Ishikawa (cell line): ENCODE data around the gene ACSM4.

ENCODE experiments used
- CEBPB ChIP-seq: IDR thresholded peaks from 2 replicates; pipeline ENCODE4 v1.6.1; 2012
- CREB1 ChIP-seq: IDR thresholded peaks from 2 replicates; pipeline ENCODE4 v1.6.1; 2012; ENCODE audit warnings: low read depth
- EP300 ChIP-seq: IDR thresholded peaks from 2 replicates; pipeline ENCODE4 v1.6.1; 2012; ENCODE audit warnings: borderline replicate concordance
- FOXM1 ChIP-seq: IDR thresholded peaks from 2 replicates; pipeline ENCODE4 v1.6.1; 2012; ENCODE audit warnings: low read depth, borderline replicate concordance
- NFIC ChIP-seq: IDR thresholded peaks from 2 replicates; pipeline ENCODE4 v1.6.1; 2012
- RAD21 ChIP-seq: IDR thresholded peaks from 2 replicates; pipeline ENCODE4 v1.6.1; 2012; ENCODE audit warnings: low read depth
- TAF1 ChIP-seq: IDR thresholded peaks from 2 replicates; pipeline ENCODE4 v1.6.1; 2012; ENCODE audit warnings: low read depth, mild to moderate bottlenecking
- TCF12 ChIP-seq: IDR thresholded peaks from 2 replicates; pipeline ENCODE4 v1.6.1; 2012; ENCODE audit warnings: low read depth
- TF ChIP-seq, protein P1 (sequence below): IDR thresholded peaks from 2 replicates; pipeline ENCODE4 v1.6.1; 2012; ENCODE audit warnings: low read depth, mild to moderate bottlenecking

DNA sequence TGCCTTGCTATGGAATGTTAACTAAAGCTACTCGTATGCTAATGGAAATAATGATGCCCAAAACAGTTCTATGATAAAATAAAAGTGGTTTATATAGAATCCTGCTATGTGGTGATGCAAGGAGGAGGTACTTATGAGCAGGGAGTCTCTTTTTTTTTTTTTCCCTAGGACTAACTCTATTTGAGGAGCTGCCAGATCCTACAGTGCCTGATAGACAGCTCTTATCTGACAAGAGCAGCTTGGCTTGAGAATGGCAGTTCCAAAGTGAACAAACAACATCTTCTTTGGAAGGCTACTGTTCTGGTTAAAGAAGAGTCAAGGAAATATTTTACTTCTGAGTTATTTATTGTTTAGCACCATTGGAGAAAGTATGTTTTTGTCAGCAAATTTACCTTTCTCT is 10.2 kb upstream of the ACSM4 start:
- no peak for TF ChIP-seq TCF12
- no peak for TF ChIP-seq FOXM1
- no peak for TF ChIP-seq NFIC
- TF ChIP-seq, protein P1, sequence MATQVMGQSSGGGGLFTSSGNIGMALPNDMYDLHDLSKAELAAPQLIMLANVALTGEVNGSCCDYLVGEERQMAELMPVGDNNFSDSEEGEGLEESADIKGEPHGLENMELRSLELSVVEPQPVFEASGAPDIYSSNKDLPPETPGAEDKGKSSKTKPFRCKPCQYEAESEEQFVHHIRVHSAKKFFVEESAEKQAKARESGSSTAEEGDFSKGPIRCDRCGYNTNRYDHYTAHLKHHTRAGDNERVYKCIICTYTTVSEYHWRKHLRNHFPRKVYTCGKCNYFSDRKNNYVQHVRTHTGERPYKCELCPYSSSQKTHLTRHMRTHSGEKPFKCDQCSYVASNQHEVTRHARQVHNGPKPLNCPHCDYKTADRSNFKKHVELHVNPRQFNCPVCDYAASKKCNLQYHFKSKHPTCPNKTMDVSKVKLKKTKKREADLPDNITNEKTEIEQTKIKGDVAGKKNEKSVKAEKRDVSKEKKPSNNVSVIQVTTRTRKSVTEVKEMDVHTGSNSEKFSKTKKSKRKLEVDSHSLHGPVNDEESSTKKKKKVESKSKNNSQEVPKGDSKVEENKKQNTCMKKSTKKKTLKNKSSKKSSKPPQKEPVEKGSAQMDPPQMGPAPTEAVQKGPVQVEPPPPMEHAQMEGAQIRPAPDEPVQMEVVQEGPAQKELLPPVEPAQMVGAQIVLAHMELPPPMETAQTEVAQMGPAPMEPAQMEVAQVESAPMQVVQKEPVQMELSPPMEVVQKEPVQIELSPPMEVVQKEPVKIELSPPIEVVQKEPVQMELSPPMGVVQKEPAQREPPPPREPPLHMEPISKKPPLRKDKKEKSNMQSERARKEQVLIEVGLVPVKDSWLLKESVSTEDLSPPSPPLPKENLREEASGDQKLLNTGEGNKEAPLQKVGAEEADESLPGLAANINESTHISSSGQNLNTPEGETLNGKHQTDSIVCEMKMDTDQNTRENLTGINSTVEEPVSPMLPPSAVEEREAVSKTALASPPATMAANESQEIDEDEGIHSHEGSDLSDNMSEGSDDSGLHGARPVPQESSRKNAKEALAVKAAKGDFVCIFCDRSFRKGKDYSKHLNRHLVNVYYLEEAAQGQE = no peak
- TF ChIP-seq CEBPB = no peak
- no peak for TF ChIP-seq TAF1
- no peak for TF ChIP-seq CREB1
- TF ChIP-seq EP300 = no peak
- no peak for TF ChIP-seq RAD21
